Upper lobe of right lung (tissue), 1 donor: Measurements from ENCODE around the gene MAML1. TPM values are rescaled to one million over a fixed set of nuclear protein-coding genes. Genes with fewer than 3 reads are reported as not detected.
"Not testable (repeated sequence)": the region's sequence is repeated elsewhere in the genome, so short reads cannot be mapped to it uniquely, and the experiment has no call there.

Experiments
- ATAC-seq: fragments of 200-7000 bp; cut with Tn5 transposase; one replicate; pipeline ENCODE4 v1.9.1; 2020; ENCODE audit warnings: mild to moderate bottlenecking, moderate library complexity
- DNase-seq: peaks from one replicate; pipeline ENCODE4 v3.0.0-alpha.2; 2020
- H3K27ac ChIP-seq: fragments of 200-600 bp; one replicate; pipeline ENCODE4 v1.8.0; 2022
- H3K27me3 ChIP-seq: fragments of 200-600 bp; one replicate; pipeline ENCODE4 v1.8.0; 2022; ENCODE audit warnings: mild to moderate bottlenecking
- H3K36me3 ChIP-seq: fragments of 200-600 bp; one replicate; pipeline ENCODE4 v1.8.0; 2022
- H3K4me1 ChIP-seq: fragments of 200-600 bp; one replicate; pipeline ENCODE4 v1.8.0; 2022
- H3K4me3 ChIP-seq: fragments of 200-600 bp; one replicate; pipeline ENCODE4 v1.8.0; 2022; ENCODE audit warnings: mild to moderate bottlenecking
- H3K9me3 ChIP-seq: fragments of 200-600 bp; one replicate; pipeline ENCODE4 v1.8.0; 2022
- CTCF ChIP-seq: fragments of 200-600 bp; IDR thresholded peaks from one replicate; pipeline ENCODE4 v1.8.0; 2022; ENCODE audit warnings: antibody characterized with exemption
- intact Hi-C: fragments of 100-400 bp; cut with DNase I; formaldehyde crosslinking; loops from one replicate; pipeline ENCODE4 v1.11.0; 2022
- long read RNA-seq: library from polyadenylated mRNA; unstranded; transcript quantifications from one replicate; pipeline ENCODE4 v2.0.0, GENCODE V29; 2021
- total RNA-seq: library from RNA; stranded (reverse); fragmentation: NEBNext Ultra II Directional; extraction: Animal tissue kit (Norgen Biotek cat#: 25700); gene quantifications from one replicate; pipeline ENCODE4 v1.2.1, GENCODE V29; 2021
- donor health status: DM: no; HTN: yes; CAD: no; lungs with severe emphysema.

MAML1 gene
- 24.4 TPM for total RNA-seq
- long read RNA-seq, full-length matches to known transcripts: 5 of 27 reads
- long read RNA-seq, partial matches to known transcripts: 7 of 27 reads
- long read RNA-seq, other reads (novel, unspliced or antisense): 15 of 27 reads

GRCh38 chr5:179732412-179732917 is at the start of gene MAML1:
Gene MAML1, plus strand, starts transcription at chr5:179732822. Its CDS starts 291 bp downstream, at chr5:179733113.
- no peaks in the 10 kb centered on the region for H3K27me3 ChIP-seq
- ATAC-seq: peak; percentile 99
- peak; percentile 100 for DNase-seq
- H3K4me1 ChIP-seq: peaks cover 45% of the 10 kb centered on the region
- H3K4me3 ChIP-seq: peak within 1 kb of the TSS; percentile 72
- no peak for TF ChIP-seq CTCF
- intact Hi-C loops: no loop called here
- peaks cover 34% of the 10 kb centered on the region for H3K36me3 ChIP-seq
- no peaks in the 10 kb centered on the region for H3K9me3 ChIP-seq
- peak within 1 kb of the TSS; percentile 90 for H3K27ac ChIP-seq

- H3K4me1 ChIP-seq, H3K27me3 ChIP-seq, H3K4me3 ChIP-seq, H3K27ac ChIP-seq, ATAC-seq, H3K36me3 ChIP-seq, intact Hi-C loops, H3K9me3 ChIP-seq, DNase-seq: not testable (repeated sequence)
Observed at GRCh38 chr5:179689212-179689611, 43.4 kb upstream of the MAML1 start.

GRCh38 chr5:179694561-179694960 is 38.1 kb upstream of the MAML1 start:
- Histone ChIP-seq H3K36me3 (no peaks in the 10 kb centered on the region), H3K4me1 (peaks cover 8% of the 10 kb centered on the region), H3K9me3 (no peaks in the 10 kb centered on the region), H3K27ac (no peak overlapping the region), H3K4me3 (no peak overlapping the region), H3K27me3 (no peaks in the 10 kb centered on the region)
- DNase-seq (no peak), ATAC-seq (no peak)
- no peak for TF ChIP-seq CTCF
- intact Hi-C loops: no loop called here

- Histone ChIP-seq H3K36me3 (no peaks in the 10 kb centered on the region), H3K4me3 (no peak overlapping the region), H3K4me1 (peaks cover 19% of the 10 kb centered on the region), H3K27me3 (no peaks in the 10 kb centered on the region), H3K27ac (no peak overlapping the region), H3K9me3 (no peaks in the 10 kb centered on the region)
- ATAC-seq: no peak
- intact Hi-C loops: no loop called here
- no peak for TF ChIP-seq CTCF
- no peak for DNase-seq
Observed at GRCh38 chr5:179696603-179697002, 36.0 kb upstream of the MAML1 start.

- no peak overlapping the region for H3K4me3 ChIP-seq
- peak overlapping the region; percentile 99 for H3K27ac ChIP-seq
- no peaks in the 10 kb centered on the region for H3K9me3 ChIP-seq
- no peaks in the 10 kb centered on the region for H3K36me3 ChIP-seq
- no peak for ATAC-seq
- peaks cover 22% of the 10 kb centered on the region for H3K4me1 ChIP-seq
- TF ChIP-seq CTCF: no peak
- H3K27me3 ChIP-seq: no peaks in the 10 kb centered on the region
- intact Hi-C loops: no loop called here
- no peak for DNase-seq
Observed at GRCh38 chr5:179697108-179697507, 35.5 kb upstream of the MAML1 start.

- H3K9me3 ChIP-seq, intact Hi-C loops, H3K27me3 ChIP-seq, ATAC-seq, H3K36me3 ChIP-seq: not testable (repeated sequence)
- DNase-seq: peak; percentile 51
- Histone ChIP-seq H3K4me1 (peaks cover 27% of the 10 kb centered on the region), H3K27ac (peak overlapping the region; percentile 99), H3K4me3 (peak overlapping the region; percentile 100)
Observed at GRCh38 chr5:179697543-179697942, 35.1 kb upstream of the MAML1 start.
